NB4 (cell line): Measurements from ENCODE around the gene GNRHR.

Experiments
- CTCF ChIP-seq: IDR thresholded peaks from one replicate; pipeline ENCODE4 v1.5.1; 2012; ENCODE audit warnings: low read depth, low read length
- MYC ChIP-seq: IDR thresholded peaks from 2 replicates; pipeline ENCODE4 v1.6.1; 2011; ENCODE audit warnings: low read depth, low read length
- POLR2A ChIP-seq: IDR thresholded peaks from 2 replicates; pipeline ENCODE4 v1.6.1; 2011; ENCODE audit warnings: mild to moderate bottlenecking; ENCODE audit not compliant: insufficient read length; ENCODE audit errors: extremely low read depth

DNA sequence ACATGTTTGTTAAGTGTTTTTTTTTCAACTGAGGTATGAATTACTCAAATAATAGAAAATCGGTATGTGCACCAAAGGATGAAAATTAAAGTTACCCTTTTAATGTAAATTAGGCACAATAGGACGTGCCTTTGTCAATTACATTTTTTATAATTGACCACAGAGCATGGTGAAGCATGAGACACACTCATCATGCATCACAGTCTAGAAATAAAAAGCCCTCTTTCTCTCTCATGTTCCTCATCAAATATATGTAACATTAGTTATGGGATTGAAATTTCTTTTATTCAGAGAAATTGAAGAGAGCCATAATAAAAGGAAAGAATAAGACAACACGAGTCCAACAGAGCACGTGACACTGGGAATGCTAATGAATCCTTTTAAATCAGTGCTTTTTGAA, 3.5 kb downstream of the GNRHR start:
- TF ChIP-seq POLR2A (no peak), CTCF (no peak), MYC (no peak)
